Ishikawa (cell line): ENCODE results near the gene TPRG1L.

Source experiments
- CEBPB ChIP-seq: IDR thresholded peaks from 2 replicates; pipeline ENCODE4 v1.6.1; 2012
- CREB1 ChIP-seq: IDR thresholded peaks from 2 replicates; pipeline ENCODE4 v1.6.1; 2012; ENCODE audit warnings: low read depth
- EGR1 ChIP-seq: IDR thresholded peaks from 2 replicates; pipeline ENCODE4 v1.6.1; 2012
- EP300 ChIP-seq: IDR thresholded peaks from 2 replicates; pipeline ENCODE4 v1.6.1; 2012; ENCODE audit warnings: borderline replicate concordance
- FOXM1 ChIP-seq: IDR thresholded peaks from 2 replicates; pipeline ENCODE4 v1.6.1; 2012; ENCODE audit warnings: low read depth, borderline replicate concordance
- MAX ChIP-seq: IDR thresholded peaks from 2 replicates; pipeline ENCODE4 v1.6.1; 2012
- NFIC ChIP-seq: IDR thresholded peaks from 2 replicates; pipeline ENCODE4 v1.6.1; 2012
- RAD21 ChIP-seq: IDR thresholded peaks from 2 replicates; pipeline ENCODE4 v1.6.1; 2012; ENCODE audit warnings: low read depth
- REST ChIP-seq: IDR thresholded peaks from 2 replicates; pipeline ENCODE4 v1.6.1; 2012; ENCODE audit warnings: low read depth, mild to moderate bottlenecking
- TAF1 ChIP-seq: IDR thresholded peaks from 2 replicates; pipeline ENCODE4 v1.6.1; 2012; ENCODE audit warnings: low read depth, mild to moderate bottlenecking
- TEAD4 ChIP-seq: IDR thresholded peaks from 2 replicates; pipeline ENCODE4 v1.6.1; 2012
- YY1 ChIP-seq: IDR thresholded peaks from 2 replicates; pipeline ENCODE4 v1.6.1; 2012; ENCODE audit warnings: low read depth
- ZBTB7A ChIP-seq: IDR thresholded peaks from 2 replicates; pipeline ENCODE4 v1.6.1; 2012; ENCODE audit warnings: low read depth

GRCh38 chr1:3608154-3608553, 16.7 kb upstream of the TPRG1L start:
- TF ChIP-seq EP300 (no peak), MAX (no peak), NFIC (no peak), CEBPB (no peak), RAD21 (no peak), YY1 (no peak), REST (no peak), CREB1 (no peak), EGR1 (no peak), TEAD4 (no peak), TAF1 (no peak), ZBTB7A (no peak), FOXM1 (no peak)
